GM18951 (cell line): ENCODE results near the gene POGLUT3.

Experiments used
- POLR2A ChIP-seq: IDR thresholded peaks from 4 replicates; pipeline ENCODE4 v1.6.1; 2011; ENCODE audit warnings: mild to moderate bottlenecking; ENCODE audit not compliant: insufficient read length, insufficient read depth; ENCODE audit errors: extremely low read depth
- in situ Hi-C: fragments of 300-500 bp; cut with MboI; formaldehyde crosslinking; loops from one replicate; pipeline ENCODE4 v1.12.0; 2022; ENCODE audit warnings: low sequenced_read_pairs, mixed read lengths, inconsistent platforms; ENCODE audit not compliant: unreplicated experiment

The POGLUT3 gene

GRCh38 chr11:108524422-108524821, 26.2 kb upstream of the POGLUT3 start:
- TF ChIP-seq POLR2A = no peak
- in situ Hi-C loops = no loop called here

GRCh38 chr11:108522318-108522717, 24.1 kb upstream of the POGLUT3 start:
- no peak for TF ChIP-seq POLR2A
- in situ Hi-C loops = no loop called here

DNA sequence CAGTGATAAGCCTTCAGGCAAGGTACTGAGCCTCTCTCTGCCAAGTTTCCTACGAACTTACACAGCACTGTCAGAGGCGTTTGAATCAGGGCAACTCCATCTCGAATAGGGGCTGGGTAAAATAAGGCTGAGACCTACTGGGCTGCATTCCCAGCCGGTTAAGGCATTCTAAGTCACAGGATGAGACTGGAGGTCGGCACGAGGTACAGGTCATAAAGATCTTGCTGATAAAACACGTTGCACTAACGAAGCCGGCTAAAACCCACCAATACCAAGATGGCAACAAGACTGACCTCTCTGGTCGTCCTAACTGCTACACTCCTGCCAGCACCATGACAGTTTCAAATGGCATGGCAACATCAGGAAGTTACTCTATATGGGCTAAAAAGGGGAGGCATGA, 20.4 kb upstream of the POGLUT3 start:
- TF ChIP-seq POLR2A = no peak

DNA sequence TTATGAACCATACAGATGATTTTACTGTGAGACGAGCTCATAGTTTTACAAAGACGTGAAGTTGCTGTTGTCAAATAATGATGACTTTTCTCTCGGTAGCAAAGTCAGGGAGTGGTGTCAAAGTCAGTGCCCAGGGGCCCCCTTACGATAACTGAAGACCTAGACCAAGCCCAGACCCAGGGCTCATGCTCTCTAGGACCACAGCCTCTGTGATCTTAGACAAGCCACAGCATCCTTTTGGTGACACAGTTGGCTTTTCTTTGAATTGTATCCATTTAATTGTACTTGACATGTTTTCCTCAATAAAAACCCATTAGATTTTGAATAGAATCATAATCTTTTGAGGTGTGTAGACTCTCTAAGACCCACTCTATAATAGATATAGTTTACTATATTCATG, 17.9 kb upstream of the POGLUT3 start:
- in situ Hi-C loops = no loop called here

More for the DNA sequence above, 20.4 kb upstream of the POGLUT3 start:
- in situ Hi-C loops = no loop called here

DNA sequence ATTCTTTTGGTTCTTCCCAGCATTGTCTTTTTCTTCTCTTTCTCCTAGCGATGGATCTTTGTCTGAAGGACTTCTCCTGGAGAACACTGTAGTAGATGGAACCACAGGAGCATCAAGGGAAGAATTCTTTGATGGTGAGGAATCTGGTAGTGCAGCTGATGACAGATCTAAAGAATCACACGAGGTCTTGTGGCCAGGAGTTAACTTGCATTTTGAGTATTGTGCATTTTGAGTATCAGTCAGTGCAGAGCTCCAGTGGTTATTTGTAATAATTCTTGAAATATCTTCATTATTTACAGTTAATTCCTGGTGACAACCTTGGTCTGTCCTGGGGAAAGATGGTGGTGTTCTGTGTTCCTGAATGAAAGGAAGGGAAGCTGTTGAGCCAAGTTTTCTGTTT, 14.5 kb upstream of the POGLUT3 start:
- no peak for TF ChIP-seq POLR2A
- in situ Hi-C loops = no loop called here

More for the DNA sequence above, 17.9 kb upstream of the POGLUT3 start:
- TF ChIP-seq POLR2A = no peak

DNA sequence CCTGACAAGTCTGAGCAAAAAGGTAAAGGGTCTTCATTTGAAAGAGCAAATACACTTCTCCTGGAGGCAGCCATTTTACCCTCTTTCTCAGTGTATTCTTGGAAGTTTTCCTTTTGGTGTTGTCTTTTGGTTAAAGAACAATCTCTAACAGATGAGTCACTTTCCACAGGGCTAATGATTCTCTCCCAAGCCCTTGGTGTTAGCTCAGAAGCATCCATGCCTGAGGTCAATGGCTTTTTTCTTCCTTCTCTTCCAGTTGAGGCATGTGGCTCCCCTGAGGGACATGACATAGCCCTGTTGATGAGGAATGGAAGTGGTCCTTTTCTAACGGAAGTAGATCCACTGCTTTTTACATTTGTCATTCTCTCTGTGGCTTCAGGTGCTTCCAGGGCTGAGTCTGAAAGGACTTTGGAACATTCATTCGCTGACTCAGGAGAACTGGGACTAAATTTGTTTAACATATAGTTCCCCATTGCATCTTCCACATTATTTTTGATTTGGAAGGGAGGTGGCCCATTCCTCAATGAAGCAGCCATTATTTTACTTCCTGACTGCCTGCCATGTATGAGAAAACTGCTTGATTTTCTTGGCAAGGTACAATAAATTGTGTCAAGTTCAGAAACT, 13.8 kb upstream of the POGLUT3 start:
- in situ Hi-C loops = no loop called here
- no peak for TF ChIP-seq POLR2A

GRCh38 chr11:108508653-108509593, 10.7 kb upstream of the POGLUT3 start:
- in situ Hi-C loops = no loop called here
- no peak for TF ChIP-seq POLR2A

DNA sequence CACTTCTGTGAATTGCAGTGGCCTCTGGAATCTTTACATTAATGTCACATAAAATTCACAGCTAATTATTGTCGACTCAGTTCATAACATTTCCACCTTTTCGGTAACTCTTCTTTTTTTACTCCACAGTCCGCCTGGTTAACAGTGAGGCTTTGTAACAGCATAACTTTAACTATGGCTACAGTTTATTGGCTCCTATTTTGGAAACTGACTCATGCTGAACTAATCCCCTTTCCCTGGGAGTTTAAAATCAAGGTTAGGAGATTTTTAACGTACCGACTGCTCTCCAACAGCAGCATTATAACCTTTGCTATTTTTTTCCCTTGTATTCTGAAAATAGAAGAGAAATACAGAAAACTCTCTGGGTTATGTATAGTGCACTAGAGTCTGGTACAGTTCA, 3.2 kb upstream of the POGLUT3 start:
- in situ Hi-C loops = no loop called here

GRCh38 chr11:108500721-108501120, 2.5 kb upstream of the POGLUT3 start:
- in situ Hi-C loops = no loop called here
- no peak for TF ChIP-seq POLR2A

More for the DNA sequence above, 3.2 kb upstream of the POGLUT3 start:
- no peak for TF ChIP-seq POLR2A

DNA sequence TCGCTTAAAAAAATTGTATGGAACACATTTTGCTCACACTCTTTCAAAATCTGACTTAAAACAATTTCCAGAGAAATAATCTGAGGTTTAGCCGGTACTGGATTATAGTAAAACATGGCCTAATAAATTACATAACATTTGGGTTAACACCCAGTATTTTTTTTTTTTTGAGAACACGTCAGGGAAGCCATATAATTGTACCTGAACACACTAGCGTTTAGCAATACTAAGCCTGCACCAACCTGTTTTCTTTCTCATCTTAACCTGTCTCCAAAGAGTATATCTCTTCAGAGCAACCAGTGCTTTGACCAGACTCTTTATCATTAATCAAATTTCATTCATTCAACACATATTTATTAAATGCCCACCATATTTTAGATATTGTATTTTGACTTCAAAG, 2.0 kb upstream of the POGLUT3 start:
- no peak for TF ChIP-seq POLR2A
- in situ Hi-C loops = no loop called here

- no peak for TF ChIP-seq POLR2A
These were observed 728 bp upstream of the POGLUT3 start for GRCh38 chr11:108498816-108499408.

DNA sequence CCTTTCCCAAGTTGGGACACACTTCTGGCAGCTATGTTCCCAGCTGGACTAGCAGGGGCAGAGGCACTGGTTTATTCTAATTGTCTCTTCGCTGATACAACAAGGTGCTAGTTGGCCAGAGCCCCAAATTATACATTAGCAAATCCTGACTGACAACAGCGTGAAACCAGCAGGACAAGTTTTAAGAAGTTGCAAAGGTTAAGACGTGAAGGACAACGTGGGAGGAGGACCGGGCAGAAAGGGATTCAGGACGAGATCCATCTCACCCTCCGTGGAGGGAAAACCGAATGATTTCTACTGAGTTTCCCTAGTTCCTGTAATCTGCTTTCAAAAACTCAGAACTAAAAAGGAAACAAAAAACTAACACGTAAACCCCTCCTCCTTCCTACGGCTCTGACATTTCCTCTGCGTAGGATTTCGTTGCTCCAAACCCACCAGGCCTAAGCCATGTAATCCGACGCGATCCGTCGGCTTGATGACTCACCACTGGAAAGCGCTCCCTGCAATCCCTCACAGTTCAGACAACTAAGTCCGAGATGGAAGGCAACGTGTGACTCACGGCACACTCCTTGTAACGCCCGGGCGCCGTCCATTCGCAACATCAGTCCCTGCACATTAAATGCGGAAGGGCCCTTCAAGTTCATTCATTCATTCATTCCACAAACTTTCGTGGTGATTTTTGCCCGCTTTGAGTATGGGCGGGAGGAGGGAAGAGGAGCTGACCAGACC, 703 bp downstream of the POGLUT3 start:
- in situ Hi-C loops = no loop called here
- TF ChIP-seq POLR2A = peak; percentile 53

More at GRCh38 chr11:108498816-108499408, 728 bp upstream of the POGLUT3 start:
- in situ Hi-C loops = no loop called here
